Measurements from ENCODE around the gene RHOBTB1.

DNA sequence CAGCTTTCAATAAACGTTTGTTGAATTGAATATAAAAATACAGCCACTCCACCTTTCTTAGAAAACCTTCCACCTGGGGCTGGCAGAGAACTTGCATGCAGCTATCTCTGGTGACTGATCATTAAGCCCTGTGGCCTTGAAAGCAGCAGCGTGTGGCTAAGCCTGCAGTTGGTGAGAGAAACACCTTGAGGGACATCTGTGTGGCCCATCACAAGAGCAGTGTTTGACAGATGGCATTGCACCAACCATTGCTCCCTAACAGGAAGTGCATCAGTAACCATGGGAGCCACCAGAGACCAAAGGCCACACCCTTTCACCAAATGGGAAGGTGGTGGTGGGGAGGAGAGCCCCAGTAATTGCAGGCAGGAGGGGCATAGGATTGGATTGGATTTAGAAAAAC lies 22.4 kb downstream of the RHOBTB1 start:
- no peak for TF ChIP-seq CTCF (IDR thresholded peaks at IDR 0.05; ENCODE audit: low read length)
- no peak for TF ChIP-seq EZH2 (IDR thresholded peaks at IDR 0.05; ENCODE audit: borderline replicate concordance, low read length)

All from OCI-LY1 (cell line).